NCI-H146 (cell line): Measurements from ENCODE around the gene RANBP10.
"Not testable (repeated sequence)": the region's sequence is repeated elsewhere in the genome, so short reads cannot be mapped to it uniquely, and the experiment has no call there.

Source experiments
- DNase-seq: peaks from one replicate; lab custom pipeline; 2025; lab: John Stamatoyannopoulos, UW

RANBP10 gene

DNA sequence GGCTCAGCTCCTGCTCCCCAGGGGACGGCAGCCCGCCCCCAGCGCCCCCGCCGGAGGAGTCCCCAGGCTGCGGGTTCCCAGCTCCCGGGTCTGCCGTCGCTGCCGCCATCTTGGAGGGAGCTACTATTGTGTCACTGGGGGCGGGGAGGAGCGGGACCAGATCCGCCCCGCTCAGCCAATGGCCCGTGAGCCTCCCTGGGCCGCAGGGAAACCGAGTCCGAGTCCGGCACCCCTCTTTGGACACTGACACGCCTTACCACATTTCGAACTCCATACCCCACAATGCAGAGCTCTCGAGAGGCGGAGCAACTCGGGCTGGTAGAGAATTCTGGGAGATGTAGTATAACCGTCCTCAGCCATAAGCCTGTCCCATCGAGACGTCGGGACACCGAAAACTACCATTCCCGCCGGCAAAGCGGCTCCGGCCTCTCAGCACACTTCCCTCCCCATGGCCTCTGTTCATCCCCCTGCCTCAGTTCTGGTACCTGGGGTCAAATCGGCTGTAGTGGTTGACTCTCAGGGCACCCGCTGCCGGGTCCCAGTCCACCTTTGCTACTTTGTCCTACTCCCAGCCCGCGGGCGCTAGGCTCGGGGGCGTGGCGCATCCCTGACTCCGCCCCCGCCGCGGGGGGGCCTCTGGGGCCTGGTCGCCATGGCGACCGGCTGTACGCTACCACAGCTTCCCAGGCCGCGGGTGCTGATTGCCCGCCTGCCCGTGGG lies at the start of gene RANBP10, which contains the start of gene TSNAXIP1:
RANBP10 (minus strand) TSS at position 133 of the 720 bp plus-strand sequence; CDS start at position 109, 24 bp downstream.
TSNAXIP1 (plus strand) TSS at position 462 of the 720 bp plus-strand sequence. CDS start 261 bp downstream, outside the sequence.
- peak; percentile 97 for DNase-seq

DNA sequence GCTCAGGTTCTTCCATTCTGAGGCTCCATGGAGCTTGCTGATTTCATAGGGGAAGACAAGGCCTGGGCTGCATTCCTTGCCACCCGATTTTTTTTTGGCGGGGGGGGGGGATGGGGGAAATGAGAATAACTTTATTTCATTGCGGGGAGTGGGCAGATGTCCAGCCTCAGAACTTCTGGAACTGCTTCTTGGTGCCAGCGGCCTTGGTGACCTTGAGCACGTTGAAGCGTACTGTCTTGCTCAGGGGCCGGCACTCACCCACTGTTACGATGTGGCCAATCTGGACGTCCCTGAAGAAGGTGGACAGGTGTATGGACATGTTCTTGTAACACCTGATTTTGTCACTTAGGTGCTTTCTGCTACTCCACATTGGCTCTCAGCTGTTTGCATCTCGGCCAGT lies 49.4 kb upstream of the RANBP10 start:
- DNase-seq, result no peak

DNA sequence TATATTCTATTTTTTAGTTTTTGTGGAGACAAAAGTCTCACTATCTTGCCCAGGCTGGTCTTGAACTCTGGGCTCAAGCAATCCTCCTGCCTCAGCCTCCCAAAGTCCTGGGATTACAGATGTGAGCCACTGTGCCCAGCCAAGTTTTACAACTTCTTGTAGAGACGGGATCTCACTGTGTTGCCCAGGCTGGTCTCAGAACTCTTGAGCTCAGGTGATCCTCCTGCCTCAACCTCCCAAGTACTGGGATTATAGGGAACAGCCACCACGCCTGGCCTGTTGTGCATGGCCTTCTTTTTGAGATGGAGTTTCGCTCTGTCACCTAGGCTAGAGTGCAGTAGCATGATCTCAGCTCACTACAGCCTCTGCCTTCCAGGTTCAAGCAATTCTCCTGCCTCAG lies 47.3 kb upstream of the RANBP10 start:
- DNase-seq, result no peak

- DNase-seq, result no peak
These were observed 41.8 kb upstream of the RANBP10 start for GRCh38 chr16:67848118-67848517.

- DNase-seq, result peak; percentile 45
These were observed 40.9 kb upstream of the RANBP10 start, which contains the start of gene CENPT for GRCh38 chr16:67847064-67847861. TSS of gene CENPT (minus strand) at chr16:67847693. CDS start at chr16:67833859, 13,834 bp downstream.

GRCh38 chr16:67846320-67847063 lies 40.1 kb upstream of the RANBP10 start, which contains the start of gene NUTF2:
TSS of gene NUTF2 (plus strand) at chr16:67846933. CDS start at chr16:67865131, 18,198 bp downstream.
- peak; percentile 92 for DNase-seq

GRCh38 chr16:67846063-67846319 lies 39.6 kb upstream of the RANBP10 start:
- no peak for DNase-seq

- DNase-seq, result no peak
These were observed 39.1 kb upstream of the RANBP10 start for GRCh38 chr16:67845291-67846062.

GRCh38 chr16:67844497-67844896 lies 38.1 kb upstream of the RANBP10 start:
- DNase-seq, result no peak

- DNase-seq, result no peak
These were observed 37.0 kb upstream of the RANBP10 start for GRCh38 chr16:67843343-67843765.

- peak; percentile 44 for DNase-seq
These were observed 36.4 kb upstream of the RANBP10 start for GRCh38 chr16:67842509-67843342.

DNA sequence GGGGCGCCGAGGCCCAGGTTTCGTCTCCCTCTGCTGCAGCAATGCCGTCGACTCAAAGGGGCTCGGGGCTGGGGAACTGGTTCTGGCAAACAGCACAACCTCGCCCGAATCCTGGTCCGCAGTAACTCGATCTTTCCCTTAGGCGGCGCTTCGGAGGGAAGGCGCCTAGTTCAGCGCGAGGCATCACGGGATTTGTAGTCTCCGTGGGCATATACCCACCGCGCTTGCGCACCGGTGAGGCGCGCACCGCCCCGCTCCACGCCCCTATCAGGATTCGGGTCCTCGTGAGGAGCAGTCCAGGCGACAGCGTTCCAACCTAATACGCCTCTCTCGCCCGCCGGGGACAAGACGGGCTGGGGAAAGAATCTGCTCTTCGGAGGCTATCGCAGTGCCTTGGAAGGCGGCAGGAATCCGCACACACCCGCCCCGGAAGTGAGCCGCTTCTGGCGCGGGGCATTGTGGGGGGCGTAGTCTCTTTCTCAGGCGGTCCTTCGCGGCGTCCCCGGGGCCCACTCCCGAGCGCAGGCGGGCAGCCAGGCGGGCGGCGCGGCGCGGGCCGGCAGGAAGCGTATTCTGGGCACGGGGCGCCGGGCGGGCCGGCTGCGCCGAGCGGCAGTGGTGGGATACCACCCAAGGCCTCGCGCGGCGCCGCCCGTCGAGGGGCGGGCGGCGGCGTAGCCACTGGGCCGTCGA lies 35.6 kb upstream of the RANBP10 start, which contains the start of gene THAP11:
THAP11 (plus strand) TSS at position 505 of the 693 bp plus-strand sequence. CDS start 235 bp downstream, outside the sequence.
- DNase-seq, result peak; percentile 91

- peak; percentile 12 for DNase-seq
These were observed 34.9 kb upstream of the RANBP10 start for GRCh38 chr16:67841198-67841815.

DNA sequence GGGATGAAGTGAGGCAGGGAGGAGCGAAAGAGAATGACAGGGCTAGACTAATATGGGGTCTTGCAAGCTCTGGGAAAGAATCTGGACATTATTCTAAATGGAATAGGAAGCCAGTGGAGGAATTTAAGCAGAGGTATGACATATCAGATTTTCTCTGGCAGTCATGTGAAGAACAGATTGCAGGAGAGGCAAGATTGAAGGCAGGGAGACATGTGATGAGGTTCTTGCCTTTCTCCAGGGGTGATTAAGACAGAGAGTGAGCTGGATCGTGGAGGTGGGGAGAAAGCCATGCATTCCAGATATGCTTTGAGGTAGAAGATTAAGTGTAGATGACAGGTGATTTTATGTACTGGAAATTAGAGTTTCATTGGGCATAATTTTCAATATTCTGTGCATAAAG lies 31.5 kb upstream of the RANBP10 start:
- no peak for DNase-seq

DNA sequence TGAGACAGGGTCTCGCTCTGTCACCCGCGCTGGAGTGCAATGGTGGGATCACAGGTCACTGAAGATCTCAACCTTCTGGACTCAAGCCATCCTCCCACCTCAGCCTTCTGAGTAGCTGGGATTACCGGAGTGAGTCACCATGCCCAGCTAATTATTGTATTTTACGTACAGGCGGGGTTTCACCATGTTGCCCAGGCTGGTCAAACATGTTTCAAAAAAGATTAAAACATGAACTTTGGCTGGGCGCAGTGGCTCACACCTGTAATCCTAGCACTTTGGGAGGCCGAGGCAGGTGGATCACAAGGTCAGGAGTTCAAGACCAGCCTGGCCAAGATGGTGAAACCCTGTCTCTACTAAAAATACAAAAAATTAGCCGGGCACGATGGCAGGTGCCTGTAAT lies 30.8 kb upstream of the RANBP10 start:
- not testable (repeated sequence) for DNase-seq

DNA sequence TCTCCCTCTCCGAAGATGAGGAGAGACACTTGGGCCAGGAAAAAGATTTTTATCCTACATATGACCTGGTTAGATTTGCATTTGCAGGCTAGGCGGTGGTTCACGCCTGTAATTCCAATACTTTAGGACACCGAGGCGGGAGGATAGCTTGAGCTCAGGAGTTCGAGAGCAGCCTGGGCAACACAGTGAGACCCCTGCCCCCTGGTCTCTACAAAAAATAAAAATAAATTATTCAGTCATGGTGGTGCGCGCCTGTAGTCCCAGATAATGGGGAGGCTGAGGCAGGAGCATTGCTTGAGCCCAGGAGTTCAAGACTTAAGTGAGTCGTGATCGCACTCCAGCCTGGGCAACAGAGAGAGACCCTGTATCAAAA lies 27.9 kb upstream of the RANBP10 start:
- DNase-seq, result no peak

GRCh38 chr16:67833415-67834241 lies 27.3 kb upstream of the RANBP10 start:
- DNase-seq, result peak; percentile 84

DNA sequence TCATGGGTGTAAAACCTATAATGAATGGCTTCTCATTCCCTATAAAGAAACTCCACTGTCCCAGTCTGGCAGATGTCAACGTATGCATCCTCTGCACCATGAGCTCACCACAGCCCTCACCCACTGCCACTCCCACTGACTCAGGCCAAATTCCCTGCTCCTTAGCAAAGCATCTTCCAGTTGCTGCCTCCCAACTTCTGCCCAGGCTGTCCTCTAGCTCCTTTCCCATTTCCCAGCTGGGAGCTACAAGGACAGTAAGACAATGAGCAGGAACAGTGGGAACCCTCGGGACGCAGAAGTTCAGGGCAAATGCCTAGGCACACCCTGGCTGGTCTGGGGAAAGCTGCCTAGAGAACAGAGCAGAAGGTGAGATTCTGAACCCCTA lies 26.7 kb upstream of the RANBP10 start:
- DNase-seq, result no peak

DNA sequence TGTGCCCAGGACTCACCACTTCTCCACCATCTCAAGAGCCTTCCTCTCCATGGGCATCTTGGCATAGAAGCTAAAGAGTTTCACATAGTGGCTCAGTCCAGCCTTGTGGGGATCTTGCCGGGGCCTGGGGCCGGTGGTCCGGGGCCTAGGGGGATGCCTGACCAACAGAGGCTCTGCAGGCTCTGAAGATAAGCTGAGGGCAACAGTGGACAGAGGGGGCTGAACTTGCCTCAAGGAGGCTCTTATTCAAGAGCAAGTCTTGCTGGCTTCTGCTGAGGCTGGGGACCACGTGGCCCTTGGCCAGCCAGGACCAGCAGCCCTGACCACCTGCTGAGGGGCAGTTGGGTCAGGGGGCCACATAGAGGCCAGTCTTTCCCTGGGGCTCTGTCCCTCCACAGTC lies 22.3 kb upstream of the RANBP10 start:
- DNase-seq, result no peak
